ENCODE data around the gene IFT20. TPM values are rescaled to one million over a fixed set of nuclear protein-coding genes. Genes with fewer than 3 reads are reported as not detected.

IFT20 gene
- total and polyA plus RNA-seq, 10 of the 15 experiments (the other 5 are each of a cell fraction or from before 2014, with no cell fraction given): 9.4 to 38.2 (median 19.1) TPM

DNA sequence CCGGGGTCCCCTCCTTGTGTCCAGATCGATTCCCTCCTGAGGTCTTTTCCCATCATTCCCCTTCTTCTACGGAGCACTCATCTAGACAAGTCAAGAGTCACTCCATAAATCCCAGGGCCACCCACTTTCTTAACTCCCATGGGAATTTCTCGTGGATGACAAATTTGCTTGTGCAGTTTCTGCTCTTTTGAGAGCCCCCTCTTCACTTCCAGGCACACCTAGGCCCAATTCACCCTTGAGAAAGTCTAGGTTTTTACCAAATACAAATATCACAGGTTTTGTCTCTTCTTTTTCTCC is 22.6 kb upstream of the IFT20 start:
- in situ Hi-C loops (cut with MboI): no loop called here
- ChIA-PET CTCF (interaction anchor here (1.0 to 5.1 kb wide), 5 partner anchors 9 to 61 kb away, joined by 3 to 29 read pairs (median 4); partner anchors contain the start of genes IFT20 and TNFAIP1), RAD21 (ENCODE audit: unreplicated experiment) (interaction anchor here (0.7 to 3.3 kb wide), 5 partner anchors 20 to 219 kb away, joined by 3 to 31 read pairs (median 3); partner anchors contain the start of genes ALDOC, IFT20 and TNFAIP1), SMC1A (ENCODE audit: uncharacterized antibody, unreplicated experiment) (interaction anchor here (0.7 to 4.7 kb wide), 7 partner anchors 9 to 553 kb away, joined by 3 to 27 read pairs (median 4); partner anchors contain the start of genes IFT20 and TNFAIP1), POLR2A (interaction anchor here (0.9 to 3.0 kb wide), 3 partner anchors 11 to 38 kb away, joined by 3 to 26 read pairs (median 8); partner anchors contain the start of genes IFT20, TNFAIP1 and VTN)
- Histone ChIP-seq H3K9me3 (replicated peaks; ENCODE audit: control insufficient read depth, insufficient read depth, low read length) (no peaks in the 10 kb centered on the region), H3K79me2 (ENCODE audit: control insufficient read depth, insufficient read depth, low read length) (peaks cover 30% of the 10 kb centered on the region), H3K4me2 (ENCODE audit: control insufficient read depth, insufficient read depth) (peak overlapping the region; percentile 85), H3K27ac (ENCODE audit: control insufficient read depth, insufficient read depth) (peak overlapping the region; percentile 60), H3K36me3 (ENCODE audit: control insufficient read depth in 2 of 2, insufficient read depth in 2 of 2, low read length in 1 of 2) (peaks cover 2 to 14% of the 10 kb centered on the region in 2 experiments), H2AFZ (ENCODE audit: control insufficient read depth, low read depth, low read length) (peak overlapping the region; percentile 85), H4K20me1 (ENCODE audit: control insufficient read depth, insufficient read depth) (no peaks in the 10 kb centered on the region), H3K27me3 (replicated peaks in 1 of 2; ENCODE audit: control insufficient read depth in 2 of 2, insufficient read depth in 2 of 2, low read length in 1 of 2) (no peaks in the 10 kb centered on the region), H3K4me3 (peak overlapping the region; percentile 92), H3K9ac (ENCODE audit: control insufficient read depth, insufficient read depth, low read length) (peak overlapping the region; percentile 99), H3K4me1 (ENCODE audit: control insufficient read depth, insufficient read depth, low read length) (peaks cover 2% of the 10 kb centered on the region; the same call in 1 of the 2 replicates)
- ATAC-seq (no peak), DNase-seq (ENCODE audit: low read depth, low spot score) (no peak), FAIRE-seq (no peak)
- BruUV-seq (replicated peaks): no TSS peak
- WGBS (ENCODE audit: insufficient coverage, insufficient replicate concordance, low lambda C conversion rate, missing lambda C conversion rate): 0% methylated on average over 4 of the region's 4 CpGs
- peak; percentile 85 for TF ChIP-seq MEF2B (IDR thresholded peaks at IDR 0.05; ENCODE audit: partially characterized antibody, poor library complexity, severe bottlenecking)
- TF ChIP-seq HDAC2 (IDR thresholded peaks at IDR 0.05): peak; percentile 20; the same call in 1 of the 2 replicates
- no peak for TF ChIP-seq KLF5 (IDR thresholded peaks at IDR 0.05; ENCODE audit: partially characterized antibody)
- no peak for TF ChIP-seq ZNF24 (IDR thresholded peaks at IDR 0.05)
- TF ChIP-seq NFYA (IDR thresholded peaks at IDR 0.05; ENCODE audit: borderline replicate concordance, low read depth, low read length): no peak
- TF ChIP-seq, protein P1, sequence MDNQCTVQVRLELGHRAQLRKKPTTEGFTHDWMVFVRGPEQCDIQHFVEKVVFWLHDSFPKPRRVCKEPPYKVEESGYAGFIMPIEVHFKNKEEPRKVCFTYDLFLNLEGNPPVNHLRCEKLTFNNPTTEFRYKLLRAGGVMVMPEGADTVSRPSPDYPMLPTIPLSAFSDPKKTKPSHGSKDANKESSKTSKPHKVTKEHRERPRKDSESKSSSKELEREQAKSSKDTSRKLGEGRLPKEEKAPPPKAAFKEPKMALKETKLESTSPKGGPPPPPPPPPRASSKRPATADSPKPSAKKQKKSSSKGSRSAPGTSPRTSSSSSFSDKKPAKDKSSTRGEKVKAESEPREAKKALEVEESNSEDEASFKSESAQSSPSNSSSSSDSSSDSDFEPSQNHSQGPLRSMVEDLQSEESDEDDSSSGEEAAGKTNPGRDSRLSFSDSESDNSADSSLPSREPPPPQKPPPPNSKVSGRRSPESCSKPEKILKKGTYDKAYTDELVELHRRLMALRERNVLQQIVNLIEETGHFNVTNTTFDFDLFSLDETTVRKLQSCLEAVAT (IDR thresholded peaks at IDR 0.05): 0 out of 2 replicates have a peak, but pooled peaks have one; percentile 5
- TF ChIP-seq, protein P2, sequence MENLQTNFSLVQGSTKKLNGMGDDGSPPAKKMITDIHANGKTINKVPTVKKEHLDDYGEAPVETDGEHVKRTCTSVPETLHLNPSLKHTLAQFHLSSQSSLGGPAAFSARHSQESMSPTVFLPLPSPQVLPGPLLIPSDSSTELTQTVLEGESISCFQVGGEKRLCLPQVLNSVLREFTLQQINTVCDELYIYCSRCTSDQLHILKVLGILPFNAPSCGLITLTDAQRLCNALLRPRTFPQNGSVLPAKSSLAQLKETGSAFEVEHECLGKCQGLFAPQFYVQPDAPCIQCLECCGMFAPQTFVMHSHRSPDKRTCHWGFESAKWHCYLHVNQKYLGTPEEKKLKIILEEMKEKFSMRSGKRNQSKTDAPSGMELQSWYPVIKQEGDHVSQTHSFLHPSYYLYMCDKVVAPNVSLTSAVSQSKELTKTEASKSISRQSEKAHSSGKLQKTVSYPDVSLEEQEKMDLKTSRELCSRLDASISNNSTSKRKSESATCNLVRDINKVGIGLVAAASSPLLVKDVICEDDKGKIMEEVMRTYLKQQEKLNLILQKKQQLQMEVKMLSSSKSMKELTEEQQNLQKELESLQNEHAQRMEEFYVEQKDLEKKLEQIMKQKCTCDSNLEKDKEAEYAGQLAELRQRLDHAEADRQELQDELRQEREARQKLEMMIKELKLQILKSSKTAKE (IDR thresholded peaks at IDR 0.05; ENCODE audit: low read depth, poor library complexity, severe bottlenecking): no peak
- TF ChIP-seq RCOR1 (conservative IDR thresholded peaks at IDR 0.05; ENCODE audit: low read depth, low read length): no peak
- TF ChIP-seq, protein P3, sequence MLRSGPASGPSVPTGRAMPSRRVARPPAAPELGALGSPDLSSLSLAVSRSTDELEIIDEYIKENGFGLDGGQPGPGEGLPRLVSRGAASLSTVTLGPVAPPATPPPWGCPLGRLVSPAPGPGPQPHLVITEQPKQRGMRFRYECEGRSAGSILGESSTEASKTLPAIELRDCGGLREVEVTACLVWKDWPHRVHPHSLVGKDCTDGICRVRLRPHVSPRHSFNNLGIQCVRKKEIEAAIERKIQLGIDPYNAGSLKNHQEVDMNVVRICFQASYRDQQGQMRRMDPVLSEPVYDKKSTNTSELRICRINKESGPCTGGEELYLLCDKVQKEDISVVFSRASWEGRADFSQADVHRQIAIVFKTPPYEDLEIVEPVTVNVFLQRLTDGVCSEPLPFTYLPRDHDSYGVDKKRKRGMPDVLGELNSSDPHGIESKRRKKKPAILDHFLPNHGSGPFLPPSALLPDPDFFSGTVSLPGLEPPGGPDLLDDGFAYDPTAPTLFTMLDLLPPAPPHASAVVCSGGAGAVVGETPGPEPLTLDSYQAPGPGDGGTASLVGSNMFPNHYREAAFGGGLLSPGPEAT (IDR thresholded peaks at IDR 0.05; ENCODE audit: low read depth): peak; percentile 64; the same call in 1 of the 2 replicates
- 0 out of 2 replicates have a peak, but pooled peaks have one; percentile 1 for TF ChIP-seq RUNX3 (IDR thresholded peaks at IDR 0.05; ENCODE audit: low read length)
- intact Hi-C loops (cut with micrococcal nuclease; ENCODE audit: unreplicated experiment): loop anchor here (1.0 kb wide), 1 partner anchor 23 kb away; the partner anchor contains the start of genes IFT20 and TNFAIP1
